HG03139 (cell line): ENCODE measurements around the gene PLTP.
"Not testable (repeated sequence)": the region's sequence is repeated elsewhere in the genome, so short reads cannot be mapped to it uniquely, and the experiment has no call there.

Experiments used
- ATAC-seq: cut with Tn5 transposase; IDR thresholded peaks from one replicate; pipeline ENCODE4 v1.9.1; 2021; ENCODE audit not compliant: unreplicated experiment

Gene PLTP

GRCh38 chr20:45880988-45881788 is 30.8 kb downstream of the PLTP start, which contains the start of gene ZSWIM1:
ZSWIM1 (plus strand) TSS chr20:45881227; CDS start chr20:45882593, 1,366 bp downstream.
- ATAC-seq, result peak; percentile 92

GRCh38 chr20:45878076-45878761 is 33.7 kb downstream of the PLTP start:
- no peak for ATAC-seq

GRCh38 chr20:45874576-45874975 is 37.4 kb downstream of the PLTP start:
- ATAC-seq, result no peak

- not testable (repeated sequence) for ATAC-seq
Measured at GRCh38 chr20:45874104-45874481, 37.9 kb downstream of the PLTP start.

GRCh38 chr20:45873409-45874103 is 38.4 kb downstream of the PLTP start:
- no peak for ATAC-seq

- ATAC-seq, result no peak
Measured at GRCh38 chr20:45872626-45873025, 39.3 kb downstream of the PLTP start.

GRCh38 chr20:45867819-45868176 is 44.2 kb downstream of the PLTP start:
- no peak for ATAC-seq

- ATAC-seq, result no peak
Measured at GRCh38 chr20:45867136-45867818, 44.7 kb downstream of the PLTP start.

GRCh38 chr20:45866454-45866853 is 45.5 kb downstream of the PLTP start:
- no peak for ATAC-seq

GRCh38 chr20:45863543-45864470 is 48.1 kb downstream of the PLTP start:
- ATAC-seq, result no peak

- no peak for ATAC-seq
Measured at GRCh38 chr20:45861221-45862075, 50.5 kb downstream of the PLTP start.

GRCh38 chr20:45860560-45861220 is 51.3 kb downstream of the PLTP start:
- ATAC-seq, result no peak

GRCh38 chr20:45859916-45860315 is 52.0 kb downstream of the PLTP start:
- no peak for ATAC-seq

GRCh38 chr20:45857882-45858216 is 54.1 kb downstream of the PLTP start:
- ATAC-seq, result peak; percentile 28

- ATAC-seq, result peak; percentile 88
Measured at GRCh38 chr20:45857114-45857881, 54.7 kb downstream of the PLTP start, which contains the start of the genes ACOT8 and ZSWIM3. ACOT8 (minus strand) TSS chr20:45857392; CDS start chr20:45857315, 77 bp downstream. ZSWIM3 (plus strand) TSS chr20:45857614; CDS start chr20:45857826, 212 bp downstream.

- ATAC-seq, result no peak
Measured at GRCh38 chr20:45853484-45853883, 58.5 kb downstream of the PLTP start.

- ATAC-seq, result no peak
Measured at GRCh38 chr20:45852326-45852725, 59.6 kb downstream of the PLTP start.

GRCh38 chr20:45851501-45851900 is 60.5 kb downstream of the PLTP start:
- ATAC-seq, result no peak
